ENCODE results near the gene CRYAA.

CRYAA gene

DNA sequence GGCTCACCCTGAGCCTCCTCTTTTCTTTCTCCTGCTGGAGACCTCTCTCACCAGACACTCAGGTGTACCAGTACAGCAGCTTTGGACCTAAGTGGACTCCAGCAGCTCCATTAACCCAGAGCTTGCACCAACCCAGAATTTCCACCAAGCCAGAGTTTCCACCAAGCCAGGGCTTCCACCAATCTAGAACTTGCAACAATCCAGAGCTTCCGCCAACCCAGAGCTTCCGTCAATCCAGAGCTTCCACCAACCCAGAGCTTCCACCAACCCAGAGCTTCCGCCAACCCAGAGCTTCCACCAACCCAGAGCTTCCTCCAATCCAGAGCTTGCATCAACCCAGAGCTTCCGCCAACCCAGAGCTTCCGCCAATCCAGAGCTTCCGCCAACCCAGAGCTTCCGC, 23.2 kb downstream of the CRYAA start:
- no peak overlapping the region for H3K4me3 Mint-ChIP-seq
- H3K4me1 Mint-ChIP-seq = peaks cover 11% of the 10 kb centered on the region
- no peaks in the 10 kb centered on the region for H3K36me3 Mint-ChIP-seq
- no peaks in the 10 kb centered on the region for H3K27me3 Mint-ChIP-seq
- no peaks in the 10 kb centered on the region for H3K9me3 Mint-ChIP-seq
- H3K27ac Mint-ChIP-seq = no peak overlapping the region

GRCh38 chr21:43192501-43193081, 23.8 kb downstream of the CRYAA start:
- Mint-ChIP-seq H3K27ac (no peak overlapping the region), H3K9me3 (no peaks in the 10 kb centered on the region), H3K4me3 (no peak overlapping the region)

GRCh38 chr21:43193088-43193650, 24.4 kb downstream of the CRYAA start:
- Mint-ChIP-seq H3K4me3 (no peak overlapping the region), H3K27me3 (no peaks in the 10 kb centered on the region), H3K36me3 (peaks cover 4% of the 10 kb centered on the region), H3K9me3 (peaks cover 3% of the 10 kb centered on the region), H3K4me1 (peaks cover 11% of the 10 kb centered on the region), H3K27ac (no peak overlapping the region)

More at GRCh38 chr21:43192501-43193081, 23.8 kb downstream of the CRYAA start:
- no peaks in the 10 kb centered on the region for H3K27me3 Mint-ChIP-seq
- H3K4me1 Mint-ChIP-seq = peaks cover 15% of the 10 kb centered on the region
- peaks cover 3% of the 10 kb centered on the region for H3K36me3 Mint-ChIP-seq

GRCh38 chr21:43193651-43194302, 25.0 kb downstream of the CRYAA start:
- Mint-ChIP-seq H3K4me1 (peaks cover 9% of the 10 kb centered on the region), H3K27ac (no peak overlapping the region), H3K9me3 (peaks cover 9% of the 10 kb centered on the region), H3K27me3 (no peaks in the 10 kb centered on the region), H3K4me3 (no peak overlapping the region), H3K36me3 (peaks cover 9% of the 10 kb centered on the region)

- Mint-ChIP-seq H3K27me3 (no peaks in the 10 kb centered on the region), H3K9me3 (peaks cover 14% of the 10 kb centered on the region), H3K4me1 (peaks cover 6% of the 10 kb centered on the region), H3K36me3 (peaks cover 9% of the 10 kb centered on the region), H3K4me3 (no peak overlapping the region), H3K27ac (no peak overlapping the region)
Observed at GRCh38 chr21:43194303-43195120, 25.7 kb downstream of the CRYAA start.

DNA sequence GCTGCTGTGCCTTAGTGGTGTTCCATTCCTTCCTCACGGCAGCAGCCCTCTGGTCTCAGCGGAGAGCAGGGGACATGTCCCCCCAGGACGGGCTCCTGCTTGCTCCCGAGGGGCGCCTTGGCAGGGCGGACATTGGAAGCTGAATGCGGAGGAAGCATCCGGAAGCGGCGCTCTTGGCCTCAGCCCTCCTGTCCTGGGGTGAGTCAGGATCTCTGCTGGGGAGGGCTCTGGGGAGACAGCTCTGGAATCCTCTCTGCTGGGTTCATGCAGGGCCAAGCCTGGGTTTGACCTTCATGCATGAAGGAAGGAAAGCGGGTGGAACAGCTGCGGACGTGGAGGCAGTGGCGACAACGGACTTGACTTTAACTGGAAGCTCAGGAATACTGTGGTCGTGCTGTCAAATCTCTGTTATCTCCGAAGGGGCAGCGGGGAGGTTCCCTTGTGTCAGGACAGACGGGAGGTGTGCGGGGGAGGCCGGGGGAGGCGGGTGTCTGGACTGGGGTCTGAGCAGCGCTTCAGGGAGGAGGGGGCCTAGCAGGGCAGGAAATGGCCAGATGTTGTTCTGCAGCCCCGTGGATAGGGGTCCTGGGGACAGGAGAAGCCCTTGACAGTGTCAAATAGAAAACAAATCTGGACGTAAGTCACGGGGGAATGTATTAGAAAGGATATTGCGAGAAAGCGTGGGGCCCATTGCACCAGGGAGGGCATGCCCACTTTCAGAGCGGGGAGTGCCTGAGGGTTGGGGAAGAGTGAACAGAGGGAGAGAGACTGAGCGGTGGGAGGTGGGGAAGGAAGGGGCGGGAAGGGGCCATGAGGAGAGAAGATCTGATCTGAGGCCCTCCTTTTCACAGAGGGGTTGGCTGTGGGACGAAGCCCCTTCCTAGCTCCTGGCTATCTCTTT, 26.6 kb downstream of the CRYAA start:
- H3K36me3 Mint-ChIP-seq = peaks cover 9% of the 10 kb centered on the region
- H3K4me1 Mint-ChIP-seq = peaks cover 6% of the 10 kb centered on the region
- peaks cover 14% of the 10 kb centered on the region for H3K9me3 Mint-ChIP-seq
- no peak overlapping the region for H3K4me3 Mint-ChIP-seq
- H3K27ac Mint-ChIP-seq = no peak overlapping the region
- no peaks in the 10 kb centered on the region for H3K27me3 Mint-ChIP-seq

DNA sequence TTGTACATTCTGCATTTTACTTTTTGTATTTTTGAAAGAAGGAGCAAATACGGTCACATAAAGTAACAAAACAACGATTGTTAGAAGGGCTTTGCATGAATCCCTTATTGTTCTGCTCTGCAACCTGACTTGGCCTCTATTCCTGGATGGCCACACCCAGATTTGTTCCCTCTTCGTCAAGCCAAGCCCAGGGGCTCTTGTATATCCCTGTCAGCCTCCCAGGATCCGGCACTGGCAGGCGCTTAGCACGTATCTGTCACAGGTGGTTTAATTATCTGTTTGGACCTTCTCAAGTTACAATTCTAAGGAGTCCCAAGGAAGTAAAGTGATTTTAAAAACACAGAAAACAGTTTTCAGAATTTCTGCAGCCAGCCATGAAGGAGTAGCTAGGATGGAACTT, 28.0 kb downstream of the CRYAA start:
- Mint-ChIP-seq H3K9me3 (peaks cover 14% of the 10 kb centered on the region), H3K27me3 (no peaks in the 10 kb centered on the region), H3K4me1 (peaks cover 6% of the 10 kb centered on the region), H3K27ac (no peak overlapping the region), H3K36me3 (peaks cover 9% of the 10 kb centered on the region), H3K4me3 (no peak overlapping the region)

DNA sequence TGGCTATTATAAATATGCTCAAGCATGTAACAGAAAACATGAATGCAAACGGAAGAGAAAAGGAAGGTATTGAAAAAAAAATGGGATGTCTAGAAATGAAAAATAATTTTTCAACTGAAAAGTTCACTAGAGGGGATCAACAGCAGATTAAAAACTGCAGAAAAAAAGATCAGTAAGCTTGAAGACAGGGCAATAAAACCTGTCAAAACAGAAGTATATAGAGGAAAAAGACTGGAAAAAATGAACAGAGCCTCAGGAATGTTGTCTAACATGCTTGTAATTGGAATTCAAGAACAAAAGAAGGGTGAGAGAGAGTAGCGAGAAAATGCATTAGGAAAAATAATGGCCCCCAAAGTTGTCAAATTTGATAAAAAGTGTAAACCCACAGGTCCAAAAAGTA, 29.6 kb downstream of the CRYAA start:
- peaks cover 14% of the 10 kb centered on the region for H3K9me3 Mint-ChIP-seq
- H3K36me3 Mint-ChIP-seq = peaks cover 10% of the 10 kb centered on the region
- H3K4me3 Mint-ChIP-seq = no peak overlapping the region
- H3K27me3 Mint-ChIP-seq = no peaks in the 10 kb centered on the region
- no peak overlapping the region for H3K27ac Mint-ChIP-seq
- H3K4me1 Mint-ChIP-seq = peaks cover 6% of the 10 kb centered on the region

DNA sequence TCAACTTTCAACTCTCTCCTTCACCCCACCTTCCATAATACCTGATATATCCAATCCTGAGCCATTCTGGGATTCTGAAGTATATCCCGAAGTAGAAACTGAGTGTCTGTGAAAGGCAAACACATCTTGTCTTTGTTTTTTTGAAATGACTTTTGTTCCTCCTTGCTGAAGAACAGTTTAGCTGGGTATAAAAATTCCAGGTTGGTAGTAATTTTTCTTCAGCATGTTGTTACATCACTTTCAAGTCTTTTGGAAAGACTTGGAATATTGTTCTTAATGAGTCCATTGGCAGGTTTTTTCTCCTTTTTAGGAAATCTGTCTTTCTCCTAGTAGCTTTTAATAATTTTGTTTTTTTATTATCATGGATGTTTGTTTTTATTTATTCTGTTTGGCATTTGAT, 32.7 kb downstream of the CRYAA start:
- peaks cover 10% of the 10 kb centered on the region for H3K36me3 Mint-ChIP-seq
- peaks cover 6% of the 10 kb centered on the region for H3K4me1 Mint-ChIP-seq
- H3K27me3 Mint-ChIP-seq = no peaks in the 10 kb centered on the region
- H3K4me3 Mint-ChIP-seq = no peak overlapping the region
- H3K9me3 Mint-ChIP-seq = peaks cover 14% of the 10 kb centered on the region
- H3K27ac Mint-ChIP-seq = no peak overlapping the region

DNA sequence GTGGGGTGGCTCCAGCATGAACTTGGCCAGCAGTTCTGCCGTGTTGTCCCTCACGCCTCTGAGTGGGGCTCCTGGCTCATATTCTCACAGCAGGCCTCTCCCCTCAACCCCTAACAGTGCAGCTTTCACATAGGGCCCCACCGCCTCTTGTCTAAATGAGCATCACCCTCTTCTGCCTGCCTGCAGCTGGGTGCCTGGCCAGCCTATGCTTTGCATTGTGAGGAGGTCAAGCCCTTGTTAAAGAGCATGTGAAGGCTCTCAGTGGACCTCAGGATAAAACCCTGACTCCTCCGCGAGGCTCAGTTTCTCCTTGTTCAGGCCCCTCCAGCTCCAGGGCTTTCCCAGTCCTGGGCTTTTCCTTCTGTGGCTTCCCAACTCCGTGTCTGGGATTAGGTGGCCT, 34.8 kb downstream of the CRYAA start:
- Mint-ChIP-seq H3K4me1 (no peaks in the 10 kb centered on the region), H3K36me3 (peaks cover 2% of the 10 kb centered on the region), H3K27me3 (no peaks in the 10 kb centered on the region), H3K4me3 (no peak overlapping the region), H3K27ac (no peak overlapping the region), H3K9me3 (peaks cover 7% of the 10 kb centered on the region)

DNA sequence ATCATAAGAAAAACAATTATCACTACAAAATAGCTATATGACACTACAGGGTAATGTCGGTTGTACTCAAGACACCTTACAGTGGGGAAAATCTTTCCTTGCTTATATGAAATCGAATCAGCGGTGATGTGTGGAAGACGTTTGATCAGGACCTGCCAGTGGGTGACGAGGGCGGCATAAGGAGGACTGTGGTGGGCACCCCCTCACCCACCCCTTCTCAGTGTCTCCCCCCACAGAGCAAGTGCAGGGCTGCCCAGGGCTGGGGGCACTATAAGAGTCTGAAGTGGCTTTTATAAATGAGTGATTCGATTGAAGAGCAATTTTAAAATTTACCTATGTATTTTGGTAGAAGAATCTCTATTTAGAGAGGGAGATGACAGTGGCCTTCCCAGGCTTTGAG, 35.8 kb downstream of the CRYAA start:
- no peak overlapping the region for H3K4me3 Mint-ChIP-seq
- peaks cover 3% of the 10 kb centered on the region for H3K27me3 Mint-ChIP-seq
- H3K4me1 Mint-ChIP-seq = no peaks in the 10 kb centered on the region
- peaks cover 1% of the 10 kb centered on the region for H3K36me3 Mint-ChIP-seq
- H3K9me3 Mint-ChIP-seq = no peaks in the 10 kb centered on the region
- no peak overlapping the region for H3K27ac Mint-ChIP-seq

- Mint-ChIP-seq H3K27ac (no peak overlapping the region), H3K27me3 (peaks cover 3% of the 10 kb centered on the region), H3K4me1 (no peaks in the 10 kb centered on the region), H3K4me3 (no peak overlapping the region), H3K9me3 (no peaks in the 10 kb centered on the region), H3K36me3 (peaks cover 1% of the 10 kb centered on the region)
Observed at GRCh38 chr21:43206231-43207042, 37.6 kb downstream of the CRYAA start.

DNA sequence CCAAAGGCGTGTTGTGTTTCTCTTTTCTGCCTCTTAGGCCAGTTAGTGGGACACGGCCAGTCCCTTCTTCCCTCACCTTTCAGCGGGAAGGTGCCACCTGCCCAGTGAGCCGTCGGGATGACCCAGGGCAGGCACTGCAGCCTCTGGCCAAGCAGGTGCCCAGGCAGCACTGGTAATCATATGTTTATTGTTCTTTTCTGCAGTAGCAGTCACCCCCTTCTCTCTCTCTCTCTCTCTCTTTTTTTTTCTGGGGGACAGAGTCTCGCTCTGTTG, 38.2 kb downstream of the CRYAA start:
- H3K27me3 Mint-ChIP-seq = peaks cover 3% of the 10 kb centered on the region
- no peak overlapping the region for H3K27ac Mint-ChIP-seq
- no peaks in the 10 kb centered on the region for H3K36me3 Mint-ChIP-seq
- H3K4me3 Mint-ChIP-seq = no peak overlapping the region
- H3K4me1 Mint-ChIP-seq = no peaks in the 10 kb centered on the region
- H3K9me3 Mint-ChIP-seq = no peaks in the 10 kb centered on the region

DNA sequence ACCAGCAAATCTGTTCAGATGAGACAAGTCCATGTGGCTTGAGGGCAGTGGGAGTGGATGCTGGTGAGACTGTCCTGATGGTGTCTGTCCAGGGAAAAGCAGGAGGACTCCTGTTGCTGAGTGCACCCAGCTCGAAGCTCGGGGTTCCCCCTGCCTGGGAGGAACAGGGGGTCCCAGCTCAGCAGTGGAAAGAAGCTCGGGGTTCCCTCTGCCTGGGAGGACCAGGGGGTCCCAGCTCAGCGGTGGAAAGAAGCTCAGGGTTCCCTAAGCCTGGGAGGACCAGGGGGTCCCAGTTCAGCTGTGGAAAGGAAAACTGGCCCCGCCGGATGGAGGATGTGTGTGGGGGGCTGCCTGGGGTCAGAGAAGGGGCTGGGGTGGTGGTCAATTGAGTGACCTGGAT, 39.1 kb downstream of the CRYAA start:
- Mint-ChIP-seq H3K27ac (no peak overlapping the region), H3K4me3 (no peak overlapping the region), H3K4me1 (no peaks in the 10 kb centered on the region)

More for the DNA sequence above, 39.1 kb downstream of the CRYAA start:
- Mint-ChIP-seq H3K27me3 (peaks cover 3% of the 10 kb centered on the region), H3K36me3 (no peaks in the 10 kb centered on the region), H3K9me3 (no peaks in the 10 kb centered on the region)
